K562 (cell line): Measurements from ENCODE around the gene SLC2A4RG. TPM values are rescaled to one million over a fixed set of nuclear protein-coding genes. Genes with fewer than 3 reads are reported as not detected.

Experiments
- CBX2 ChIP-seq: fragments of 200-600 bp; sonication (generic); IDR thresholded peaks from one replicate; pipeline ENCODE4 v1.6.1; 2012; ENCODE audit warnings: mild to moderate bottlenecking, low read length, inconsistent platforms; ENCODE audit not compliant: insufficient read depth, poor library complexity, severe bottlenecking
- DEAF1 ChIP-seq: fragments of 450-650 bp; formaldehyde crosslinking; IDR thresholded peaks from 2 replicates; pipeline ENCODE4 v1.4.0; 2020; ENCODE audit warnings: mild to moderate bottlenecking, moderate library complexity
- HSF4 ChIP-seq: fragments of 250-450 bp; sonication (Bioruptor Pico); IDR thresholded peaks from 2 replicates; pipeline ENCODE4 v2.1.2; 2022; ENCODE audit warnings: mild to moderate bottlenecking, moderate library complexity, borderline replicate concordance
- IRF9 ChIP-seq: fragments of 450-650 bp; IDR thresholded peaks from 2 replicates; pipeline ENCODE4 v1.6.1; 2016; ENCODE audit warnings: missing biosample characterization, missing genetic modification characterization
- LEF1 ChIP-seq: fragments of 450-650 bp; IDR thresholded peaks from 2 replicates; pipeline ENCODE4 v1.6.1; 2016; ENCODE audit warnings: mild to moderate bottlenecking
- MTA2 ChIP-seq: fragments of 450-650 bp; IDR thresholded peaks from 2 replicates; pipeline ENCODE4 v1.6.1; 2016; ENCODE audit warnings: low read depth
- PHF8 ChIP-seq: fragments of 200-600 bp; sonication (generic); IDR thresholded peaks from 2 replicates; pipeline ENCODE4 v1.6.1; 2012; ENCODE audit warnings: mixed run types, mild to moderate bottlenecking, inconsistent platforms, low read length, moderate library complexity, borderline replicate concordance
- POLR3G ChIP-seq: IDR thresholded peaks from 2 replicates; pipeline ENCODE4 v1.6.1; 2011; ENCODE audit not compliant: insufficient read length, insufficient replicate concordance; ENCODE audit errors: extremely low read depth
- PTRF ChIP-seq: fragments of 450-650 bp; IDR thresholded peaks from 2 replicates; pipeline ENCODE4 v1.6.1; 2016; ENCODE audit warnings: mild to moderate bottlenecking, missing genetic modification characterization, missing compliant biosample characterization
- SIN3A ChIP-seq, 2 experiments: fragments of 150-350 bp in 1 of 2; IDR thresholded peaks; 2 replicates each; pipeline ENCODE4 v1.6.1; 2011 to 2016; ENCODE audit warnings: borderline replicate concordance in 2 of 2, low read depth in 2 of 2, low read length in 2 of 2, mild to moderate bottlenecking in 2 of 2, moderate library complexity in 2 of 2; ENCODE audit not compliant: control insufficient read depth in 1 of 2
- YBX1 ChIP-seq: fragments of 450-650 bp; IDR thresholded peaks from 2 replicates; pipeline ENCODE4 v1.7.1; 2016; ENCODE audit warnings: mild to moderate bottlenecking
- ZBTB43 ChIP-seq: sonication (generic); formaldehyde crosslinking; IDR thresholded peaks from 2 replicates; pipeline ENCODE4 v1.8.0; 2023; ENCODE audit warnings: mild to moderate bottlenecking, missing genetic modification reagents
- ZNF75A ChIP-seq: fragments of 450-650 bp; formaldehyde crosslinking; IDR thresholded peaks from 2 replicates; pipeline ENCODE4 v1.4.0; 2020; ENCODE audit warnings: mild to moderate bottlenecking
- polyA plus RNA-seq, 8 experiments: library from polyadenylated mRNA; depleted of rRNA in 4 of 8; stranded (reverse) in 5 of 8; unstranded in 3 of 8; fragments of >200 nt; fragmentation: Nextera tagmentation in 2 of 8; fragmentation: Illumina TruSeq in 1 of 8; extraction: Ambion mirVana in 2 of 8; extraction: Trizol in 1 of 8; gene quantifications; 2 replicates each; pipeline versions ENCODE4 v1.2.1 to v1.2.3, GENCODE V29; 2011 to 2014; ENCODE audit warnings: inconsistent platforms in 1 of 8, missing spikeins in 1 of 8
- total RNA-seq, 7 experiments: library from RNA; depleted of rRNA in 6 of 7; stranded (reverse); fragments of >200 nt in 6 of 7; fragmentation: Illumina TruSeq in 2 of 7; extraction: Trizol in 2 of 7; gene quantifications; 2 replicates each; pipeline versions ENCODE4 v1.2.1 to v1.2.3, GENCODE V29; 2011 to 2021; ENCODE audit warnings: low replicate concordance in 1 of 7
- TF ChIP-seq, protein P1 (sequence below): fragments of 200-800 bp; sonication (Bioruptor generic); IDR thresholded peaks from 2 replicates; pipeline ENCODE4 v1.6.1; 2017; ENCODE audit warnings: missing genetic modification characterization, missing compliant biosample characterization
- TF ChIP-seq, protein P2 (sequence below): fragments of 450-650 bp; IDR thresholded peaks from 2 replicates; pipeline ENCODE4 v1.6.1; 2017; ENCODE audit warnings: antibody characterized with exemption, mild to moderate bottlenecking

SLC2A4RG gene
- total and polyA plus RNA-seq, 9 of the 15 experiments (the other 6 are each of a cell fraction or from before 2014, with no cell fraction given) = 0.34 to 97.3 (median 26.5) TPM

DNA sequence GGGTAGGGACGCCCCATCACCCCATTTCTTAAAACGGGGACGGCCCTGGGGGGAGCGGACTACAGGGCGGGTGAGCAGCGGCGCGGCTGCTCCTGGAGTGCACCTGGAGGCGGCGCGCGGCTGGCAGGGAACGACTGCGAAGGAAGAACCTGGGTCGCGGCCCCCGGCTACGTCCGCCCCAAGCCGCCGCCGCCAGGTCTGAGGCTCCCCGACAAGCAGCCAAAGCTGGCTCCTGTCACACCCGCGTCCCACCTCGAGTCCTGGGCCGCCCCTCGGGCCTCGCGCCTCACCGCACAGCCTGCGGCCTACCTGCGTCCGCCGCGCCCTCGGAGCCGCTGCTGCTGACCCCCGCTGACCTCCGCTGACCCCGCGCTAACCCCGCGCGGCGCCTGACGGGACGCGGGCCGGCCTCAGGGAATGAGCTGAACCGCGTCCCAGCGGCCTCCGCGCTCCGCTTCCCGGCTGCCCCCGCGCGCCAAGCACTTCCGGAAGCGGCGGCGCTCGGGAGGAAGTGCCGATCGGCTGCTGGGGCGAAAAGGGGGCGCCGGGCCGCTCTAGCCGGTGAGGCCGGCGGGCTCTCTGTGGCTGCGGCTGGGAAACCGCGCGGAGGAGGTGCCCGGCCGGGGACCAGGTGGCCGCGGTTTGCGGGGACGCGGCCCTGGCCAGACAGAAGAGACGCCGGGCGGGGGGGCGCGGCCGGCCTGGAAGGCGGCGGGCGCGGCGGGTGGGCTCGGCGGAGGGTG is 31.8 kb upstream of the SLC2A4RG start, which contains the start of the genes ARFRP1 and ZGPAT (continued):
- no peak for TF ChIP-seq YBX1
- TF ChIP-seq PTRF = no peak
- TF ChIP-seq POLR3G = no peak
- TF ChIP-seq LEF1 = no peak
- no peak for TF ChIP-seq ZNF75A (CRISPR knock-in tag)
- TF ChIP-seq, protein P1, sequence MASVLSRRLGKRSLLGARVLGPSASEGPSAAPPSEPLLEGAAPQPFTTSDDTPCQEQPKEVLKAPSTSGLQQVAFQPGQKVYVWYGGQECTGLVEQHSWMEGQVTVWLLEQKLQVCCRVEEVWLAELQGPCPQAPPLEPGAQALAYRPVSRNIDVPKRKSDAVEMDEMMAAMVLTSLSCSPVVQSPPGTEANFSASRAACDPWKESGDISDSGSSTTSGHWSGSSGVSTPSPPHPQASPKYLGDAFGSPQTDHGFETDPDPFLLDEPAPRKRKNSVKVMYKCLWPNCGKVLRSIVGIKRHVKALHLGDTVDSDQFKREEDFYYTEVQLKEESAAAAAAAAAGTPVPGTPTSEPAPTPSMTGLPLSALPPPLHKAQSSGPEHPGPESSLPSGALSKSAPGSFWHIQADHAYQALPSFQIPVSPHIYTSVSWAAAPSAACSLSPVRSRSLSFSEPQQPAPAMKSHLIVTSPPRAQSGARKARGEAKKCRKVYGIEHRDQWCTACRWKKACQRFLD (CRISPR knock-in tag) = peak; percentile 84
- TF ChIP-seq, protein P2, sequence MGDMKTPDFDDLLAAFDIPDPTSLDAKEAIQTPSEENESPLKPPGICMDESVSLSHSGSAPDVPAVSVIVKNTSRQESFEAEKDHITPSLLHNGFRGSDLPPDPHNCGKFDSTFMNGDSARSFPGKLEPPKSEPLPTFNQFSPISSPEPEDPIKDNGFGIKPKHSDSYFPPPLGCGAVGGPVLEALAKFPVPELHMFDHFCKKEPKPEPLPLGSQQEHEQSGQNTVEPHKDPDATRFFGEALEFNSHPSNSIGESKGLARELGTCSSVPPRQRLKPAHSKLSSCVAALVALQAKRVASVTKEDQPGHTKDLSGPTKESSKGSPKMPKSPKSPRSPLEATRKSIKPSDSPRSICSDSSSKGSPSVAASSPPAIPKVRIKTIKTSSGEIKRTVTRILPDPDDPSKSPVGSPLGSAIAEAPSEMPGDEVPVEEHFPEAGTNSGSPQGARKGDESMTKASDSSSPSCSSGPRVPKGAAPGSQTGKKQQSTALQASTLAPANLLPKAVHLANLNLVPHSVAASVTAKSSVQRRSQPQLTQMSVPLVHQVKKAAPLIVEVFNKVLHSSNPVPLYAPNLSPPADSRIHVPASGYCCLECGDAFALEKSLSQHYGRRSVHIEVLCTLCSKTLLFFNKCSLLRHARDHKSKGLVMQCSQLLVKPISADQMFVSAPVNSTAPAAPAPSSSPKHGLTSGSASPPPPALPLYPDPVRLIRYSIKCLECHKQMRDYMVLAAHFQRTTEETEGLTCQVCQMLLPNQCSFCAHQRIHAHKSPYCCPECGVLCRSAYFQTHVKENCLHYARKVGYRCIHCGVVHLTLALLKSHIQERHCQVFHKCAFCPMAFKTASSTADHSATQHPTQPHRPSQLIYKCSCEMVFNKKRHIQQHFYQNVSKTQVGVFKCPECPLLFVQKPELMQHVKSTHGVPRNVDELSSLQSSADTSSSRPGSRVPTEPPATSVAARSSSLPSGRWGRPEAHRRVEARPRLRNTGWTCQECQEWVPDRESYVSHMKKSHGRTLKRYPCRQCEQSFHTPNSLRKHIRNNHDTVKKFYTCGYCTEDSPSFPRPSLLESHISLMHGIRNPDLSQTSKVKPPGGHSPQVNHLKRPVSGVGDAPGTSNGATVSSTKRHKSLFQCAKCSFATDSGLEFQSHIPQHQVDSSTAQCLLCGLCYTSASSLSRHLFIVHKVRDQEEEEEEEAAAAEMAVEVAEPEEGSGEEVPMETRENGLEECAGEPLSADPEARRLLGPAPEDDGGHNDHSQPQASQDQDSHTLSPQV = peak; percentile 91
- TF ChIP-seq MTA2 = peak; percentile 76
- no peak for TF ChIP-seq DEAF1 (CRISPR knock-in tag)
- no peak for TF ChIP-seq CBX2
- TF ChIP-seq ZBTB43 (CRISPR knock-in tag) = no peak; the same call in 1 of the 2 replicates
- TF ChIP-seq IRF9 (tag) = no peak
- no peak for TF ChIP-seq HSF4 (CRISPR knock-in tag)
- TF ChIP-seq SIN3A (IDR thresholded peaks at IDR 0.05; ENCODE audit: borderline replicate concordance in 2 of 2, control insufficient read depth in 1 of 2, low read depth in 2 of 2, low read length in 2 of 2) = peak; percentile 72 to 79; a peak in 2 of 4 replicates
- peak; percentile 95; the same call in 1 of the 2 replicates for TF ChIP-seq PHF8
